ENCODE results near the gene ETS1. TPM values are rescaled to one million over a fixed set of nuclear protein-coding genes. Genes with fewer than 3 reads are reported as not detected.

The ETS1 gene
- total and polyA plus RNA-seq, 2 experiments from 2014 or later: 6.7 to 21.8 TPM

- no peak overlapping the region for H3K27ac ChIP-seq
- H4K20me1 ChIP-seq (ENCODE audit: insufficient read depth, poor library complexity, severe bottlenecking): no peaks in the 10 kb centered on the region
- H3K36me3 ChIP-seq (replicated peaks; ENCODE audit: insufficient read depth, low read depth): no peaks in the 10 kb centered on the region
- no peak overlapping the region for H3K4me3 ChIP-seq
- H2AFZ ChIP-seq: no peak overlapping the region
- TF ChIP-seq EZH2 (IDR thresholded peaks at IDR 0.05; ENCODE audit: borderline replicate concordance): no peak
- TF ChIP-seq CTCF (IDR thresholded peaks at IDR 0.05; ENCODE audit: poor library complexity): no peak
- no peak for TF ChIP-seq EZH2phosphoT487 (IDR thresholded peaks at IDR 0.05; ENCODE audit: low read depth, severe bottlenecking, unreplicated experiment)
- H3K79me2 ChIP-seq: no peaks in the 10 kb centered on the region
- H3K4me2 ChIP-seq: no peak overlapping the region
- no peaks in the 10 kb centered on the region for H3K27me3 ChIP-seq
- no peaks in the 10 kb centered on the region for H3K9me2 ChIP-seq (replicated peaks; ENCODE audit: insufficient read depth)
- no peaks in the 10 kb centered on the region for H3K4me1 ChIP-seq (ENCODE audit: insufficient read depth)
- H3K9me3 ChIP-seq (ENCODE audit: low read depth): no peaks in the 10 kb centered on the region
- 87% methylated on average over 10 of the region's 10 CpGs for WGBS (ENCODE audit: low lambda C conversion rate, missing lambda C conversion rate)
- no peak for DNase-seq (ENCODE audit: low spot score)
Measured at GRCh38 chr11:128608746-128609407, 21.5 kb upstream of the ETS1 start.

- H3K36me3 ChIP-seq (replicated peaks; ENCODE audit: insufficient read depth, low read depth): no peaks in the 10 kb centered on the region
- H3K4me1 ChIP-seq (ENCODE audit: insufficient read depth): no peaks in the 10 kb centered on the region
- H3K4me2 ChIP-seq: no peak overlapping the region
- H3K9me3 ChIP-seq (ENCODE audit: low read depth): no peaks in the 10 kb centered on the region
- H3K79me2 ChIP-seq: no peaks in the 10 kb centered on the region
- DNase-seq (ENCODE audit: low spot score): peak; percentile 27
- no peak overlapping the region for H3K4me3 ChIP-seq
- H3K27me3 ChIP-seq: no peaks in the 10 kb centered on the region
- H3K9me2 ChIP-seq (replicated peaks; ENCODE audit: insufficient read depth): no peaks in the 10 kb centered on the region
- H3K27ac ChIP-seq: no peak overlapping the region
- no peaks in the 10 kb centered on the region for H4K20me1 ChIP-seq (ENCODE audit: insufficient read depth, poor library complexity, severe bottlenecking)
- no peak for TF ChIP-seq EZH2 (IDR thresholded peaks at IDR 0.05; ENCODE audit: borderline replicate concordance)
- TF ChIP-seq CTCF (IDR thresholded peaks at IDR 0.05; ENCODE audit: poor library complexity): no peak
- no peak for TF ChIP-seq EZH2phosphoT487 (IDR thresholded peaks at IDR 0.05; ENCODE audit: low read depth, severe bottlenecking, unreplicated experiment)
- 35% methylated on average over 5 of the region's 5 CpGs for WGBS (ENCODE audit: low lambda C conversion rate, missing lambda C conversion rate)
- H2AFZ ChIP-seq: no peak overlapping the region
Measured at GRCh38 chr11:128607819-128608218, 20.5 kb upstream of the ETS1 start.

- WGBS (ENCODE audit: low lambda C conversion rate, missing lambda C conversion rate): 71% methylated on average over 5 of the region's 5 CpGs
Measured at GRCh38 chr11:128604723-128605122, 17.4 kb upstream of the ETS1 start.

More at GRCh38 chr11:128604723-128605122, 17.4 kb upstream of the ETS1 start:
- H3K27ac ChIP-seq: no peak overlapping the region
- H3K36me3 ChIP-seq (replicated peaks; ENCODE audit: insufficient read depth, low read depth): no peaks in the 10 kb centered on the region
- H2AFZ ChIP-seq: no peak overlapping the region
- no peaks in the 10 kb centered on the region for H4K20me1 ChIP-seq (ENCODE audit: insufficient read depth, poor library complexity, severe bottlenecking)
- H3K9me2 ChIP-seq (replicated peaks; ENCODE audit: insufficient read depth): no peaks in the 10 kb centered on the region
- H3K4me1 ChIP-seq (ENCODE audit: insufficient read depth): no peaks in the 10 kb centered on the region
- no peak for TF ChIP-seq EZH2phosphoT487 (IDR thresholded peaks at IDR 0.05; ENCODE audit: low read depth, severe bottlenecking, unreplicated experiment)
- TF ChIP-seq CTCF (IDR thresholded peaks at IDR 0.05; ENCODE audit: poor library complexity): no peak
- no peak for TF ChIP-seq EZH2 (IDR thresholded peaks at IDR 0.05; ENCODE audit: borderline replicate concordance)
- H3K27me3 ChIP-seq: no peaks in the 10 kb centered on the region
- no peak overlapping the region for H3K4me3 ChIP-seq
- no peak for DNase-seq (ENCODE audit: low spot score)
- no peaks in the 10 kb centered on the region for H3K9me3 ChIP-seq (ENCODE audit: low read depth)
- H3K79me2 ChIP-seq: no peaks in the 10 kb centered on the region
- no peak overlapping the region for H3K4me2 ChIP-seq
